K562 (cell line): ENCODE data around the gene CRY2. TPM values are rescaled to one million over a fixed set of nuclear protein-coding genes. Genes with fewer than 3 reads are reported as not detected.
A peak's percentile ranks its signal among the peaks of the same experiment; 100 is the strongest.

Source experiments
- ATAC-seq: fragments of 200-7000 bp; cut with Tn5 transposase; 3 replicates; pipeline ENCODE4 v1.9.1; 2020; ENCODE audit warnings: moderate library complexity
- BruUV-seq: library from RNA; stranded (reverse); fragments of 400-500 nt; replicated peaks from 2 replicates; lab custom pipeline; 2021; lab: Mats Ljungman, UMichigan
- CTCF ChIA-PET: fragments of 300-600 bp; formaldehyde crosslinking; extraction: SDS; loops from one replicate; lab custom pipeline; 2021; ENCODE audit warnings: low intra/inter-chr PET ratio; lab: Yijun Ruan, JAX
- POLR2A ChIA-PET: fragments of 300-600, 350-650 bp; sonication (Branson Sonifier 250); formaldehyde crosslinking; extraction: SDS; loops from one replicate; lab custom pipeline; 2021; ENCODE audit warnings: antibody characterized with exemption, inconsistent platforms; lab: Yijun Ruan, JAX
- DNase-seq, 4 experiments: peaks; one replicate each; pipeline versions ENCODE4 v3.0.0 to v3.0.0-alpha.2; 2011 to 2018; ENCODE audit warnings: low spot score in 3 of 4, mixed read lengths in 3 of 4; ENCODE audit errors: extremely low read depth in 1 of 4
- FAIRE-seq: peaks from 2 replicates; lab custom pipeline; 2011; peaks lifted over from hg19 to GRCh38; lab: Jason Lieb, UNC
- H2AFZ ChIP-seq: 2 replicates; pipeline ENCODE4 v1.6.0; 2011; ENCODE audit warnings: low read depth, low read length, control low read depth, inconsistent platforms
- H3K27ac ChIP-seq: fragments of 200-600 bp; 3 replicates; pipeline ENCODE4 v1.8.0; 2011; ENCODE audit warnings: low read depth, mild to moderate bottlenecking, control low read depth, inconsistent platforms, low read length, moderate library complexity, mixed read lengths; ENCODE audit errors: extremely low read depth
- H3K27me3 ChIP-seq, 2 experiments: fragments of 300-600 bp in 1 of 2; 2 replicates in 1 of 2; 3 replicates in 1 of 2; pipeline versions ENCODE4 v1.6.0 to v1.8.0; 2011; ENCODE audit warnings: inconsistent platforms in 2 of 2, low read length in 2 of 2, mild to moderate bottlenecking in 1 of 2, mixed read lengths in 1 of 2, moderate library complexity in 1 of 2; ENCODE audit not compliant: control insufficient read depth in 2 of 2, insufficient read depth in 2 of 2
- H3K36me3 ChIP-seq: fragments of 300-600 bp; 3 replicates; pipeline ENCODE4 v1.8.0; 2011; ENCODE audit warnings: mild to moderate bottlenecking, low read length, inconsistent platforms; ENCODE audit not compliant: control insufficient read depth, insufficient read depth
- H3K4me1 ChIP-seq, 2 experiments: fragments of 200-600 bp in 1 of 2; replicated peaks in 1 of 2; 2 replicates in 1 of 2; 3 replicates in 1 of 2; pipeline versions ENCODE4 v1.5.1 to v1.8.0; 2011; ENCODE audit warnings: inconsistent platforms in 2 of 2, low read length in 2 of 2, mild to moderate bottlenecking in 1 of 2, mixed read lengths in 1 of 2, moderate library complexity in 1 of 2; ENCODE audit not compliant: control insufficient read depth in 2 of 2, insufficient read depth in 2 of 2
- H3K4me2 ChIP-seq: 2 replicates; pipeline ENCODE4 v1.6.1; 2011; ENCODE audit warnings: low read length, control low read depth, inconsistent platforms, mixed read lengths; ENCODE audit not compliant: insufficient read depth
- H3K4me3 ChIP-seq: fragments of 200-600 bp; sonication (generic), shearing (Covaris generic); 2 replicates; pipeline ENCODE4 v1.5.1; 2016; ENCODE audit warnings: control low read depth, inconsistent platforms
- H3K79me2 ChIP-seq: fragments of 200-600 bp; 3 replicates; pipeline ENCODE4 v1.8.0; 2011; ENCODE audit warnings: low read length, inconsistent platforms; ENCODE audit not compliant: control insufficient read depth, insufficient read depth
- H3K9ac ChIP-seq, 2 experiments: 2 replicates each; pipeline versions ENCODE4 v1.6.0 to v1.6.1; 2011; ENCODE audit warnings: low read depth in 2 of 2, low read length in 2 of 2, control low read depth in 1 of 2, inconsistent platforms in 1 of 2, mild to moderate bottlenecking in 1 of 2, mixed read lengths in 1 of 2; ENCODE audit not compliant: insufficient read depth in 1 of 2
- H3K9me1 ChIP-seq: one replicate; pipeline ENCODE4 v1.6.0; 2011; ENCODE audit warnings: inconsistent platforms, mild to moderate bottlenecking, low read length, moderate library complexity; ENCODE audit not compliant: control insufficient read depth, insufficient read depth
- H3K9me3 ChIP-seq: replicated peaks from 2 replicates; pipeline ENCODE4 v1.5.1; 2011; ENCODE audit warnings: low read depth, low read length, inconsistent platforms; ENCODE audit not compliant: control insufficient read depth, insufficient read depth
- H4K20me1 ChIP-seq: replicated peaks from 2 replicates; pipeline ENCODE4 v1.6.1; 2011; ENCODE audit warnings: low read length, inconsistent platforms, mixed read lengths; ENCODE audit not compliant: control insufficient read depth, insufficient read depth
- GATAD2B ChIP-seq: fragments of 450-650 bp; IDR thresholded peaks from 2 replicates; pipeline ENCODE4 v1.6.1; 2017; ENCODE audit warnings: mild to moderate bottlenecking, borderline replicate concordance
- HLTF ChIP-seq: fragments of 450-650 bp; IDR thresholded peaks from 2 replicates; pipeline ENCODE4 v1.6.1; 2016
- HNRNPL ChIP-seq: fragments of 200-400 bp; formaldehyde crosslinking; IDR thresholded peaks from 2 replicates; pipeline ENCODE4 v1.6.1; 2017; ENCODE audit warnings: low read depth, mild to moderate bottlenecking, low read length
- ILF3 ChIP-seq: fragments of 450-650 bp; IDR thresholded peaks from 2 replicates; pipeline ENCODE4 v1.6.1; 2018; ENCODE audit warnings: antibody characterized with exemption, mild to moderate bottlenecking, moderate library complexity, borderline replicate concordance
- MTA3 ChIP-seq: fragments of 450-650 bp; formaldehyde crosslinking; IDR thresholded peaks from 2 replicates; pipeline ENCODE4 v1.6.1; 2017; ENCODE audit warnings: mild to moderate bottlenecking, borderline replicate concordance
- POLR3G ChIP-seq: IDR thresholded peaks from 2 replicates; pipeline ENCODE4 v1.6.1; 2011; ENCODE audit not compliant: insufficient read length, insufficient replicate concordance; ENCODE audit errors: extremely low read depth
- SRSF1 ChIP-seq: fragments of 200-400 bp; formaldehyde crosslinking; IDR thresholded peaks from 2 replicates; pipeline ENCODE4 v1.6.1; 2017; ENCODE audit warnings: mild to moderate bottlenecking, low read depth, low read length, moderate library complexity
- STAT5A ChIP-seq: IDR thresholded peaks from 2 replicates; pipeline ENCODE4 v1.6.1; 2012; ENCODE audit warnings: low read length, inconsistent platforms, borderline replicate concordance
- TGIF2 ChIP-seq: sonication (generic); formaldehyde crosslinking; IDR thresholded peaks from 2 replicates; pipeline ENCODE4 v1.8.1; 2022; ENCODE audit warnings: mild to moderate bottlenecking, missing genetic modification reagents, moderate library complexity
- ZNF12 ChIP-seq: sonication (generic); formaldehyde crosslinking; IDR thresholded peaks from 2 replicates; pipeline ENCODE4 v1.4.0; 2020; ENCODE audit warnings: mild to moderate bottlenecking, missing genetic modification reagents
- ZNF76 ChIP-seq: fragments of 250-450 bp; sonication (Bioruptor Pico); IDR thresholded peaks from 2 replicates; pipeline ENCODE4 v1.4.0; 2020; ENCODE audit warnings: mild to moderate bottlenecking, moderate library complexity, borderline replicate concordance
- ZNF830 ChIP-seq: fragments of 250-450 bp; sonication (Bioruptor Pico); IDR thresholded peaks from 2 replicates; pipeline ENCODE4 v1.5.0; 2021; ENCODE audit warnings: mild to moderate bottlenecking
- WGBS: fragments of 100-300 bp; shearing (Covaris generic); methylation state at CpG from one replicate; pipeline ENCODE4 v1.1.6; 2016; ENCODE audit warnings: low coverage, mixed read lengths; ENCODE audit not compliant: insufficient coverage; ENCODE audit errors: missing lambda C conversion rate; 5-methylcytosine and 5-hydroxymethylcytosine counted together
- in situ Hi-C: fragments of 300-500 bp; cut with MboI; formaldehyde crosslinking; loops from 4 replicates; pipeline ENCODE4 v1.15.0; 2018; ENCODE audit warnings: inconsistent platforms, mixed read lengths
- intact Hi-C: fragments of 100-400 bp; cut with micrococcal nuclease; formaldehyde crosslinking; loops from 2 replicates; pipeline ENCODE4 v1.14.2; 2022
- polyA plus RNA-seq, 8 experiments: library from polyadenylated mRNA; depleted of rRNA in 4 of 8; stranded (reverse) in 5 of 8; unstranded in 3 of 8; fragments of >200 nt; fragmentation: Nextera tagmentation in 2 of 8; fragmentation: Illumina TruSeq in 1 of 8; extraction: Ambion mirVana in 2 of 8; extraction: Trizol in 1 of 8; gene quantifications; 2 replicates each; pipeline versions ENCODE4 v1.2.1 to v1.2.3, GENCODE V29; 2011 to 2014; ENCODE audit warnings: inconsistent platforms in 1 of 8, missing spikeins in 1 of 8
- total RNA-seq, 7 experiments: library from RNA; depleted of rRNA in 6 of 7; stranded (reverse); fragments of >200 nt in 6 of 7; fragmentation: Illumina TruSeq in 2 of 7; extraction: Trizol in 2 of 7; gene quantifications; 2 replicates each; pipeline versions ENCODE4 v1.2.1 to v1.2.3, GENCODE V29; 2011 to 2021; ENCODE audit warnings: low replicate concordance in 1 of 7
- TF ChIP-seq, protein P1 (sequence below), 2 experiments: fragments of 250-450 bp in 1 of 2; fragments of 450-650 bp in 1 of 2; sonication (Bioruptor Pico) in 1 of 2; IDR thresholded peaks; 2 replicates each; pipeline versions ENCODE4 v1.6.1 to v1.8.0; 2016 to 2021; ENCODE audit warnings: mild to moderate bottlenecking in 2 of 2, moderate library complexity in 2 of 2, missing compliant biosample characterization in 1 of 2, missing genetic modification characterization in 1 of 2

CRY2 gene
- total and polyA plus RNA-seq, 9 of the 15 experiments (the other 6 are each of a cell fraction or from before 2014, with no cell fraction given): 2.3 to 23.9 (median 14.8) TPM

GRCh38 chr11:45827123-45827522 is 20.2 kb upstream of the CRY2 start (continued):
- TF ChIP-seq HNRNPL (no peak), STAT5A (no peak), SRSF1 (no peak), MTA3 (0 out of 2 replicates have a peak, but pooled peaks have one; percentile 2), HLTF (peak; percentile 88; the same call in 1 of the 2 replicates), ILF3 (no peak), GATAD2B (no peak), TGIF2 (CRISPR knock-in tag) (no peak), ZNF830 (CRISPR knock-in tag) (no peak)

DNA sequence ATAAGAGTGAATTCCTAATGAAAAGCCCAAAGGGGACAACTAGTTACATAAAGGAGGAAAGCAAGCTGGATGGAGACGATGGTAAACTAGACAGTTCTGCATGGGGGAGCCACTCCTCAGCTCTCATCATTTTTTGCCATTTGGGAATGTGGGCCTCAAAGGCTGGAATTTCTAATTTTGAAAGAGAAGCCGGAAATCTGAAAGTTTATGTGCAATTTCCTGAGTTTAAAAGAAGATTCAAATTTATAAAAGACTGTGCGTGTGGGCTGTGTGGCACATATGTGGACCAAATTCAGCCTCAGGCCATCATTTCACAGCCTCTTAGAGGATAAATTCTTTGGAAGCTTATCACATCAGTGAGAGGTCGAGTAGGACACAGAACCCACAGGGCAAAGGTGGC is 18.3 kb upstream of the CRY2 start:
- no peak overlapping the region for H3K9ac ChIP-seq
- no peaks in the 10 kb centered on the region for H3K79me2 ChIP-seq
- peaks cover 0 to 16% of the 10 kb centered on the region in 2 experiments; a peak in 2 of 5 replicates for H3K27me3 ChIP-seq
- DNase-seq (no peak), ATAC-seq (no peak), FAIRE-seq (no peak)
- intact Hi-C loops: no loop called here
- 27% methylated on average over 4 of the region's 4 CpGs for WGBS
- no peaks in the 10 kb centered on the region for H3K9me1 ChIP-seq
- POLR2A ChIA-PET: interaction anchor here (0.7 to 1.2 kb wide), 2 partner anchors 13 to 22 kb away, joined by 3 read pairs; no protein-coding TSS in a partner anchor
- H3K36me3 ChIP-seq: no peaks in the 10 kb centered on the region
- H3K9me3 ChIP-seq: no peaks in the 10 kb centered on the region; the same call in 1 of the 2 replicates
- no peak overlapping the region for H3K4me2 ChIP-seq
- CTCF ChIA-PET: no interaction called here
- no TSS peak for BruUV-seq
- H4K20me1 ChIP-seq: no peaks in the 10 kb centered on the region; the same call in 1 of the 2 replicates
- TF ChIP-seq ZNF12 (CRISPR knock-in tag) (no peak), ZNF76 (CRISPR knock-in tag) (no peak), POLR3G (no peak)
- TF ChIP-seq, protein P1, sequence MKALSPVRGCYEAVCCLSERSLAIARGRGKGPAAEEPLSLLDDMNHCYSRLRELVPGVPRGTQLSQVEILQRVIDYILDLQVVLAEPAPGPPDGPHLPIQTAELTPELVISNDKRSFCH (CRISPR knock-in tag; IDR thresholded peaks at IDR 0.05): no peak
- TF ChIP-seq, protein P1 (tag; IDR thresholded peaks at IDR 0.05): no peak
- no peak overlapping the region for H3K4me3 ChIP-seq
- peaks cover 14 to 16% of the 10 kb centered on the region in 2 experiments; a peak in 4 of 5 replicates for H3K4me1 ChIP-seq
- H2AFZ ChIP-seq: no peak overlapping the region
- no peak overlapping the region for H3K27ac ChIP-seq
- in situ Hi-C loops: no loop called here
